ENCODE measurements around the gene SDF2.

Gene SDF2

DNA sequence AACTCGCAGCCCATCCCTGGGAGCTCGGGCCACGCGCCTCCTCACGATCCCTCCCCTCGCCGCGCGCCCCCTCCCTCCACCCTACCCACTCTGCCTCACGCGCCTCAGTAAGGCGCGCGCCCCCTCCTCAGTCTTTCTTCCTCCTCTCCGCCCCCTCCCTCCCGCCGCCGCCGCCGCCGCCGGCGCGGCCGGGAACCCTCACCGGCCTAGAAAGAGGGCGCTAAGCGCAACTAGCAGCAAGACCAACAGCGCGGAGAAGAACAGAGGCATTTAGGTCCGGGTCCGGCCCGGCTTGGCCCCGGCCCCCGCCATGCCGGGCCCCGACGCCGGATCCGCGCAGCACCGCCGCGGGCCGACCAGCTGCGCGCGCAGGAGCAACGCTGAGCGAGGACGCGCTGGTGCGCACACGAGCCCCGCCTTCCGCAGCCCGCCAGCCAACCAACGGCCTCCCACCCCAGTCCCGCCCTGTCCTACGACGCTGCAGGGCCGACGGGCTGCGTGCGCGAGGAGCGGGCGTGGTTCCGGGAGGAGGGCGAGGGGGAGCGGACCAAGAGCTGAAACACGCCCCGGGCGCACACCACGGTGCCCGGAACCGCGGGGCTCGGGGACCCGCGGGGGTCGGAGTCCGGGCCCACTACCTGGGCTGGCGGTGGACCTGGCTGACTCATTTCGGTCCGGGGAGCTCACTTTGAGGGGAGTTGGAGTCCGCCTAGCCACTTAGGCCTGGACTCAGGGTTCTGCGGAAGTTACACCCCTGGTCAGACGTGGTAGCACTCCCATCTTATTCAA lies 16.7 kb downstream of the SDF2 start, which contains the start of gene BLTP2:
Gene BLTP2 (minus strand): TSS at position 372 of the 789 bp plus-strand sequence. CDS start 102 bp downstream, at position 270.
- Histone ChIP-seq H4K20me1 (ENCODE audit: insufficient read depth, low read length) (peaks cover 5% of the 10 kb centered on the region; the same call in 1 of the 2 replicates), H3K4me1 (ENCODE audit: low read length) (peaks cover 24% of the 10 kb centered on the region), H3K4me2 (ENCODE audit: low read length) (peak within 1 kb of the TSS; percentile 87), H2AFZ (ENCODE audit: low read depth, low read length) (peak within 1 kb of the TSS; percentile 50; the same call in 1 of the 2 replicates), H3K9me3 (ENCODE audit: insufficient read depth, low read length) (no peaks in the 10 kb centered on the region), H3K79me2 (ENCODE audit: low read length) (peaks cover 28% of the 10 kb centered on the region), H3K9ac (ENCODE audit: low read length) (peak within 1 kb of the TSS; percentile 93), H3K36me3 (replicated peaks; ENCODE audit: low read depth, low read length) (peaks cover 30% of the 10 kb centered on the region), H3K27me3 (ENCODE audit: low read depth, low read length) (no peaks in the 10 kb centered on the region), H3K27ac (ENCODE audit: low read length) (peak within 1 kb of the TSS; percentile 57), H3K4me3 (ENCODE audit: low read length) (peak within 1 kb of the TSS; percentile 93)
- TF ChIP-seq EZH2phosphoT487 (IDR thresholded peaks at IDR 0.05; ENCODE audit: low read depth) = no peak
- TF ChIP-seq, protein P1, sequence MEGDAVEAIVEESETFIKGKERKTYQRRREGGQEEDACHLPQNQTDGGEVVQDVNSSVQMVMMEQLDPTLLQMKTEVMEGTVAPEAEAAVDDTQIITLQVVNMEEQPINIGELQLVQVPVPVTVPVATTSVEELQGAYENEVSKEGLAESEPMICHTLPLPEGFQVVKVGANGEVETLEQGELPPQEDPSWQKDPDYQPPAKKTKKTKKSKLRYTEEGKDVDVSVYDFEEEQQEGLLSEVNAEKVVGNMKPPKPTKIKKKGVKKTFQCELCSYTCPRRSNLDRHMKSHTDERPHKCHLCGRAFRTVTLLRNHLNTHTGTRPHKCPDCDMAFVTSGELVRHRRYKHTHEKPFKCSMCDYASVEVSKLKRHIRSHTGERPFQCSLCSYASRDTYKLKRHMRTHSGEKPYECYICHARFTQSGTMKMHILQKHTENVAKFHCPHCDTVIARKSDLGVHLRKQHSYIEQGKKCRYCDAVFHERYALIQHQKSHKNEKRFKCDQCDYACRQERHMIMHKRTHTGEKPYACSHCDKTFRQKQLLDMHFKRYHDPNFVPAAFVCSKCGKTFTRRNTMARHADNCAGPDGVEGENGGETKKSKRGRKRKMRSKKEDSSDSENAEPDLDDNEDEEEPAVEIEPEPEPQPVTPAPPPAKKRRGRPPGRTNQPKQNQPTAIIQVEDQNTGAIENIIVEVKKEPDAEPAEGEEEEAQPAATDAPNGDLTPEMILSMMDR (IDR thresholded peaks at IDR 0.05; ENCODE audit: low read depth, low read length) = no peak

- peaks cover 5% of the 10 kb centered on the region; the same call in 1 of the 2 replicates for H4K20me1 ChIP-seq (ENCODE audit: insufficient read depth, low read length)
Measured at GRCh38 chr17:28643983-28644786, 17.5 kb downstream of the SDF2 start.

GRCh38 chr17:28641579-28641978 lies 20.1 kb downstream of the SDF2 start:
- Histone ChIP-seq H3K27me3 (ENCODE audit: low read depth, low read length) (no peaks in the 10 kb centered on the region), H4K20me1 (ENCODE audit: insufficient read depth, low read length) (peaks cover 5% of the 10 kb centered on the region; the same call in 1 of the 2 replicates), H3K9ac (ENCODE audit: low read length) (no peak overlapping the region), H3K4me3 (ENCODE audit: low read length) (no peak overlapping the region), H3K79me2 (ENCODE audit: low read length) (peaks cover 31% of the 10 kb centered on the region), H3K4me1 (ENCODE audit: low read length) (peaks cover 18% of the 10 kb centered on the region), H3K27ac (ENCODE audit: low read length) (no peak overlapping the region), H3K36me3 (replicated peaks; ENCODE audit: low read depth, low read length) (peaks cover 59% of the 10 kb centered on the region), H3K9me3 (ENCODE audit: insufficient read depth, low read length) (no peaks in the 10 kb centered on the region), H2AFZ (ENCODE audit: low read depth, low read length) (no peak overlapping the region), H3K4me2 (ENCODE audit: low read length) (no peak overlapping the region)
- TF ChIP-seq, protein P1 (IDR thresholded peaks at IDR 0.05; ENCODE audit: low read depth, low read length) = no peak
- TF ChIP-seq EZH2phosphoT487 (IDR thresholded peaks at IDR 0.05; ENCODE audit: low read depth) = no peak

More at GRCh38 chr17:28643983-28644786, 17.5 kb downstream of the SDF2 start:
- H3K9ac ChIP-seq (ENCODE audit: low read length) = peak overlapping the region; percentile 93
- H3K27me3 ChIP-seq (ENCODE audit: low read depth, low read length) = no peaks in the 10 kb centered on the region
- TF ChIP-seq EZH2phosphoT487 (IDR thresholded peaks at IDR 0.05; ENCODE audit: low read depth) = no peak
- TF ChIP-seq, protein P1 (IDR thresholded peaks at IDR 0.05; ENCODE audit: low read depth, low read length) = peak; percentile 36
- H3K79me2 ChIP-seq (ENCODE audit: low read length) = peaks cover 28% of the 10 kb centered on the region
- peak overlapping the region; percentile 87 for H3K4me2 ChIP-seq (ENCODE audit: low read length)
- no peaks in the 10 kb centered on the region for H3K9me3 ChIP-seq (ENCODE audit: insufficient read depth, low read length)
- H3K27ac ChIP-seq (ENCODE audit: low read length) = peak overlapping the region; percentile 57
- peaks cover 24% of the 10 kb centered on the region for H3K4me1 ChIP-seq (ENCODE audit: low read length)
- no peak overlapping the region for H2AFZ ChIP-seq (ENCODE audit: low read depth, low read length)
- peak overlapping the region; percentile 93 for H3K4me3 ChIP-seq (ENCODE audit: low read length)
- peaks cover 36% of the 10 kb centered on the region for H3K36me3 ChIP-seq (replicated peaks; ENCODE audit: low read depth, low read length)

- H3K36me3 ChIP-seq (replicated peaks; ENCODE audit: low read depth, low read length) = peaks cover 92% of the 10 kb centered on the region
- no peaks in the 10 kb centered on the region for H3K9me3 ChIP-seq (ENCODE audit: insufficient read depth, low read length)
- peaks cover 14% of the 10 kb centered on the region for H4K20me1 ChIP-seq (ENCODE audit: insufficient read depth, low read length)
- H3K9ac ChIP-seq (ENCODE audit: low read length) = no peak overlapping the region
- no peak overlapping the region for H3K27ac ChIP-seq (ENCODE audit: low read length)
- H3K4me1 ChIP-seq (ENCODE audit: low read length) = no peaks in the 10 kb centered on the region
- H3K79me2 ChIP-seq (ENCODE audit: low read length) = peaks cover 28% of the 10 kb centered on the region
- H3K4me2 ChIP-seq (ENCODE audit: low read length) = no peak overlapping the region
- H2AFZ ChIP-seq (ENCODE audit: low read depth, low read length) = no peak overlapping the region
- H3K27me3 ChIP-seq (ENCODE audit: low read depth, low read length) = no peaks in the 10 kb centered on the region
- no peak for TF ChIP-seq EZH2phosphoT487 (IDR thresholded peaks at IDR 0.05; ENCODE audit: low read depth)
- TF ChIP-seq, protein P1 (IDR thresholded peaks at IDR 0.05; ENCODE audit: low read depth, low read length) = no peak
- no peak overlapping the region for H3K4me3 ChIP-seq (ENCODE audit: low read length)
Measured at GRCh38 chr17:28635506-28635905, 26.2 kb downstream of the SDF2 start.
